Measurements from ENCODE around the gene THBS3. TPM values are rescaled to one million over a fixed set of nuclear protein-coding genes. Genes with fewer than 3 reads are reported as not detected.

Gene THBS3
- total and polyA plus RNA-seq, 2 of the 13 experiments (the other 11 are each of a cell fraction or from before 2014, with no cell fraction given): 0.86 to 3.6 TPM

- TF ChIP-seq, protein P1, sequence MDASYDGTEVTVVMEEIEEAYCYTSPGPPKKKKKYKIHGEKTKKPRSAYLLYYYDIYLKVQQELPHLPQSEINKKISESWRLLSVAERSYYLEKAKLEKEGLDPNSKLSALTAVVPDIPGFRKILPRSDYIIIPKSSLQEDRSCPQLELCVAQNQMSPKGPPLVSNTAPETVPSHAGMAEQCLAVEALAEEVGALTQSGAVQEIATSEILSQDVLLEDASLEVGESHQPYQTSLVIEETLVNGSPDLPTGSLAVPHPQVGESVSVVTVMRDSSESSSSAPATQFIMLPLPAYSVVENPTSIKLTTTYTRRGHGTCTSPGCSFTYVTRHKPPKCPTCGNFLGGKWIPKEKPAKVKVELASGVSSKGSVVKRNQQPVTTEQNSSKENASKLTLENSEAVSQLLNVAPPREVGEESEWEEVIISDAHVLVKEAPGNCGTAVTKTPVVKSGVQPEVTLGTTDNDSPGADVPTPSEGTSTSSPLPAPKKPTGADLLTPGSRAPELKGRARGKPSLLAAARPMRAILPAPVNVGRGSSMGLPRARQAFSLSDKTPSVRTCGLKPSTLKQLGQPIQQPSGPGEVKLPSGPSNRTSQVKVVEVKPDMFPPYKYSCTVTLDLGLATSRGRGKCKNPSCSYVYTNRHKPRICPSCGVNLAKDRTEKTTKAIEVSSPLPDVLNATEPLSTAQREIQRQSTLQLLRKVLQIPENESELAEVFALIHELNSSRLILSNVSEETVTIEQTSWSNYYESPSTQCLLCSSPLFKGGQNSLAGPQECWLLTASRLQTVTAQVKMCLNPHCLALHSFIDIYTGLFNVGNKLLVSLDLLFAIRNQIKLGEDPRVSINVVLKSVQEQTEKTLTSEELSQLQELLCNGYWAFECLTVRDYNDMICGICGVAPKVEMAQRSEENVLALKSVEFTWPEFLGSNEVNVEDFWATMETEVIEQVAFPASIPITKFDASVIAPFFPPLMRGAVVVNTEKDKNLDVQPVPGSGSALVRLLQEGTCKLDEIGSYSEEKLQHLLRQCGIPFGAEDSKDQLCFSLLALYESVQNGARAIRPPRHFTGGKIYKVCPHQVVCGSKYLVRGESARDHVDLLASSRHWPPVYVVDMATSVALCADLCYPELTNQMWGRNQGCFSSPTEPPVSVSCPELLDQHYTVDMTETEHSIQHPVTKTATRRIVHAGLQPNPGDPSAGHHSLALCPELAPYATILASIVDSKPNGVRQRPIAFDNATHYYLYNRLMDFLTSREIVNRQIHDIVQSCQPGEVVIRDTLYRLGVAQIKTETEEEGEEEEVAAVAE (CRISPR knock-in tag; IDR thresholded peaks at IDR 0.05; ENCODE audit: borderline replicate concordance): no peak
- TF ChIP-seq ZNF558 (CRISPR knock-in tag; IDR thresholded peaks at IDR 0.05; ENCODE audit: borderline replicate concordance): no peak
- TF ChIP-seq, protein P2, sequence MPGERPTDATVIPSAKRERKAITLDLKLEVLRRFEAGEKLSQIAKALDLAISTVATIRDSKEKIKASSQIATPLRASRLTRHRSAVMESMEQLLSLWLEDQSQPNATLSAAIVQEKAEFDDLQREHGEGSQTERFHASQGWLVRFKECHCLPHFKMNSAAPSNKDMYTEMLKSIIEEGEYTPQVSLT (CRISPR knock-in tag; IDR thresholded peaks at IDR 0.05; ENCODE audit: borderline replicate concordance, low read depth): no peak
- TF ChIP-seq ZNF160 (CRISPR knock-in tag; IDR thresholded peaks at IDR 0.05): no peak
- TF ChIP-seq CERS6 (CRISPR knock-in tag; IDR thresholded peaks at IDR 0.05): no peak
- TF ChIP-seq BHLHE40 (IDR thresholded peaks at IDR 0.05; ENCODE audit: low read length): no peak
- peak; percentile 16; the same call in 1 of the 2 replicates for TF ChIP-seq NR2F6 (IDR thresholded peaks at IDR 0.05)
- no peak for TF ChIP-seq NR2F6 (CRISPR knock-in tag; IDR thresholded peaks at IDR 0.05)
- no peak for TF ChIP-seq ZNF552 (CRISPR knock-in tag; IDR thresholded peaks at IDR 0.05; ENCODE audit: borderline replicate concordance)
- no peak for TF ChIP-seq ZSCAN25 (CRISPR knock-in tag; IDR thresholded peaks at IDR 0.05)
- 0 out of 2 replicates have a peak, but pooled peaks have one; percentile 33 for TF ChIP-seq SRF (IDR thresholded peaks at IDR 0.05; ENCODE audit: low read depth, low read length)
- 0 out of 2 replicates have a peak, but pooled peaks have one; percentile 13 for TF ChIP-seq HDAC2 (CRISPR knock-in tag; IDR thresholded peaks at IDR 0.05)
- TF ChIP-seq NFKB2 (CRISPR knock-in tag; IDR thresholded peaks at IDR 0.05; ENCODE audit: borderline replicate concordance): no peak
- TF ChIP-seq ZNF460 (CRISPR knock-in tag; IDR thresholded peaks at IDR 0.05; ENCODE audit: borderline replicate concordance): no peak
- no peak for TF ChIP-seq ZNF619 (CRISPR knock-in tag; IDR thresholded peaks at IDR 0.05)
- no peak for TF ChIP-seq CCDC6 (CRISPR knock-in tag; IDR thresholded peaks at IDR 0.05)
- TF ChIP-seq NFAT5 (CRISPR knock-in tag; IDR thresholded peaks at IDR 0.05): peak; percentile 30; the same call in 1 of the 2 replicates
- no peak for TF ChIP-seq SUZ12 (IDR thresholded peaks at IDR 0.05; ENCODE audit: low read depth, low read length)
- no peak for TF ChIP-seq NCOA1 (CRISPR knock-in tag; IDR thresholded peaks at IDR 0.05)
- TF ChIP-seq KLF15 (CRISPR knock-in tag; IDR thresholded peaks at IDR 0.05; ENCODE audit: borderline replicate concordance): no peak
These were observed 1.0 kb upstream of the THBS3 start, which contains the start of gene MTX1 (continued) for GRCh38 chr1:155208541-155209311.
